AG10803 (cell line): ENCODE data around the gene RUVBL1.
A peak's percentile ranks its signal among the peaks of the same experiment; 100 is the strongest.

Experiments used
- DNase-seq: peaks from one replicate; pipeline ENCODE4 v3.0.0; 2010; ENCODE audit warnings: low read depth
- H3K4me3 ChIP-seq: 2 replicates; pipeline ENCODE4 v1.5.1; 2011; ENCODE audit warnings: mild to moderate bottlenecking, low read length, control low read depth
- CTCF ChIP-seq: conservative IDR thresholded peaks from 2 replicates; pipeline ENCODE4 v1.5.1; 2011; ENCODE audit warnings: mild to moderate bottlenecking, low read length, control low read depth, inconsistent platforms

The RUVBL1 gene

DNA sequence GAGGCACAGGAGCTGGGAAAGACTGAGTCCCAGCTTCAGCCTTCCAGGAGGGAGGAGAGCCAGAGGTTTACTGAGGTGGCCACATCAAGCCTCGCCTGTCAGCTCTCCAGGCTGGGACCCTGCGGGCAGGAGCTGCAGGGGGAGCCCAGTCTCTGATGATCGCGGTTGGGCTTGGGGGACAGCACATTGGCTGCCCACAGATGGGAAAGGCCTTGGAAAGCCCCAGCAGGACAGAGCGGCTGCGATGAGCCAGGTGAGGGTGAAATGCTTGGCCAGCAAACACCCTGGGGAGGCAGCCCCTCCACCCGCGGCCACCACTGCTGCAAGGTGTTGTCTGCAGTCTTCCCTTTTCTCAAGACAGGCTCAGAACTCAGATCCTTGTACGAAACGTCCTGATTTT lies 40.2 kb downstream of the RUVBL1 start:
- H3K4me3 ChIP-seq = no peak overlapping the region
- no peak for TF ChIP-seq CTCF
- no peak for DNase-seq

- TF ChIP-seq CTCF = no peak
- no peak for DNase-seq
- H3K4me3 ChIP-seq = no peak overlapping the region
These were observed 41.1 kb downstream of the RUVBL1 start for GRCh38 chr3:128082546-128082945.

DNA sequence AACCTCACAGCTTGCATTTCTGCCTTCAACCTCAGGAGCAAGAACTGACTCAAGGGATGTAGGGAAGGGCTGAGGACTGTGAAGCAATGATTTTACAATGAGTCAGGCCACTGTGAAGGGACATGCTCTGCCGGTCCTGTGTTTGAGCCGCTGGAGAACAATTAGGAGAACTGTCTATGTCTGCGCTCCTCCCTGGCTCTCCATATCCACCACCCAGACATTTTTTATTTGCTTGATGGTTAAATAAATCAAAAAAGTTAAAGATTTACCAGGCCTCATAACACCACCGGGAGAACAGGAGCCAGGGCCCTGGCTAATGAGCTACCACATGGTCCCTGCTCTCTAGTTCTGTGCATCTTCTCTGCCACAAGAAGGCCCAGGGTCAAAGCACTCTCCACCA lies 41.8 kb downstream of the RUVBL1 start:
- H3K4me3 ChIP-seq = no peak overlapping the region
- TF ChIP-seq CTCF = no peak
- DNase-seq = peak; percentile 69

- TF ChIP-seq CTCF = no peak
- no peak overlapping the region for H3K4me3 ChIP-seq
- DNase-seq = no peak
These were observed 42.4 kb downstream of the RUVBL1 start for GRCh38 chr3:128081226-128081625.

DNA sequence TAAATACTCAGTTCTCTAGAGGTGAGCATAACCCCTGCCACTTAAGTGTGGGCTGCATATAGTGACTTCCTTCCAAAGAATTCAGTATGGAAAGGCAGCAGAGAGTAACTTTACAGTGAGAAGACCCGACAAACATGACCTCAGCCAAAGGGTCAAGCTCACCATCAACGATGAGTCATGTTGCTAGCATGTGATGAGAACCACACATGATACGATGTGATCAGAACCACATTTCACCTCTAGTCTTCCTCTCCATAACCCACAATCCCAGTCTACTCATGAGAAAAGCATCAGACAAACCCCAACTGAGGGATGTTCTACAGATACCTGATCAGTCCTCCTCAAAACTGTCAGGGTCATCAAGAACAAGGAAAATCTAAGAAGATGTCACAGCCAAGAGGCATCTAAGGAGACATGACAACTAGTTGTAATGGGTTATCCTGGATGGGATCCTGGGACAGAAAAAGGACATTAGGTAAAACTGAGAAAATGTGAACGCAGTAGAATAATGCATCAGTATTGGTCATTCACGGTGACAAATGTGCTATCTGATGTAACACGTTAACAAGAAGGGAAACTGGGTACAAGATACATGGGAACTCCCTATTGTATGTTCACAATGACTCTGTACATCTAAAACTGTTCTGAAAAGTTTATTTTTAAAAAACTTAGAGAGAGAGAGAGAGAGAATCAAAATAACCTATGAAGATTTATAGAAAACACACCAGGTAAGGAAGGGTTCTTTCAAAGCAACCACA lies 43.1 kb downstream of the RUVBL1 start:
- TF ChIP-seq CTCF = no peak
- no peak overlapping the region for H3K4me3 ChIP-seq
- DNase-seq = peak; percentile 91

GRCh38 chr3:128079823-128080222 lies 43.8 kb downstream of the RUVBL1 start:
- no peak for DNase-seq
- no peak overlapping the region for H3K4me3 ChIP-seq
- no peak for TF ChIP-seq CTCF

GRCh38 chr3:128078875-128079274 lies 44.7 kb downstream of the RUVBL1 start:
- TF ChIP-seq CTCF = no peak
- no peak overlapping the region for H3K4me3 ChIP-seq
- DNase-seq = no peak
